ENCODE results near the gene LRP6.

Gene LRP6

GRCh38 chr12:12221560-12221959 lies 45.3 kb downstream of the LRP6 start:
- no peak for ATAC-seq
- TF ChIP-seq OSR1 (CRISPR knock-in tag; IDR thresholded peaks at IDR 0.05): no peak
- TF ChIP-seq CSDC2 (CRISPR knock-in tag; IDR thresholded peaks at IDR 0.05): no peak
- TF ChIP-seq TCF4 (CRISPR knock-in tag; IDR thresholded peaks at IDR 0.05; ENCODE audit: borderline replicate concordance): no peak
- TF ChIP-seq, protein P1, sequence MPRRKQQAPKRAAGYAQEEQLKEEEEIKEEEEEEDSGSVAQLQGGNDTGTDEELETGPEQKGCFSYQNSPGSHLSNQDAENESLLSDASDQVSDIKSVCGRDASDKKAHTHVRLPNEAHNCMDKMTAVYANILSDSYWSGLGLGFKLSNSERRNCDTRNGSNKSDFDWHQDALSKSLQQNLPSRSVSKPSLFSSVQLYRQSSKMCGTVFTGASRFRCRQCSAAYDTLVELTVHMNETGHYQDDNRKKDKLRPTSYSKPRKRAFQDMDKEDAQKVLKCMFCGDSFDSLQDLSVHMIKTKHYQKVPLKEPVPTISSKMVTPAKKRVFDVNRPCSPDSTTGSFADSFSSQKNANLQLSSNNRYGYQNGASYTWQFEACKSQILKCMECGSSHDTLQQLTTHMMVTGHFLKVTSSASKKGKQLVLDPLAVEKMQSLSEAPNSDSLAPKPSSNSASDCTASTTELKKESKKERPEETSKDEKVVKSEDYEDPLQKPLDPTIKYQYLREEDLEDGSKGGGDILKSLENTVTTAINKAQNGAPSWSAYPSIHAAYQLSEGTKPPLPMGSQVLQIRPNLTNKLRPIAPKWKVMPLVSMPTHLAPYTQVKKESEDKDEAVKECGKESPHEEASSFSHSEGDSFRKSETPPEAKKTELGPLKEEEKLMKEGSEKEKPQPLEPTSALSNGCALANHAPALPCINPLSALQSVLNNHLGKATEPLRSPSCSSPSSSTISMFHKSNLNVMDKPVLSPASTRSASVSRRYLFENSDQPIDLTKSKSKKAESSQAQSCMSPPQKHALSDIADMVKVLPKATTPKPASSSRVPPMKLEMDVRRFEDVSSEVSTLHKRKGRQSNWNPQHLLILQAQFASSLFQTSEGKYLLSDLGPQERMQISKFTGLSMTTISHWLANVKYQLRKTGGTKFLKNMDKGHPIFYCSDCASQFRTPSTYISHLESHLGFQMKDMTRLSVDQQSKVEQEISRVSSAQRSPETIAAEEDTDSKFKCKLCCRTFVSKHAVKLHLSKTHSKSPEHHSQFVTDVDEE (CRISPR knock-in tag; IDR thresholded peaks at IDR 0.05): no peak
- TF ChIP-seq PPARA (CRISPR knock-in tag; IDR thresholded peaks at IDR 0.05; ENCODE audit: borderline replicate concordance): no peak
- TF ChIP-seq CREB5 (CRISPR knock-in tag; IDR thresholded peaks at IDR 0.05; ENCODE audit: low read depth): no peak
- TF ChIP-seq, protein P2, sequence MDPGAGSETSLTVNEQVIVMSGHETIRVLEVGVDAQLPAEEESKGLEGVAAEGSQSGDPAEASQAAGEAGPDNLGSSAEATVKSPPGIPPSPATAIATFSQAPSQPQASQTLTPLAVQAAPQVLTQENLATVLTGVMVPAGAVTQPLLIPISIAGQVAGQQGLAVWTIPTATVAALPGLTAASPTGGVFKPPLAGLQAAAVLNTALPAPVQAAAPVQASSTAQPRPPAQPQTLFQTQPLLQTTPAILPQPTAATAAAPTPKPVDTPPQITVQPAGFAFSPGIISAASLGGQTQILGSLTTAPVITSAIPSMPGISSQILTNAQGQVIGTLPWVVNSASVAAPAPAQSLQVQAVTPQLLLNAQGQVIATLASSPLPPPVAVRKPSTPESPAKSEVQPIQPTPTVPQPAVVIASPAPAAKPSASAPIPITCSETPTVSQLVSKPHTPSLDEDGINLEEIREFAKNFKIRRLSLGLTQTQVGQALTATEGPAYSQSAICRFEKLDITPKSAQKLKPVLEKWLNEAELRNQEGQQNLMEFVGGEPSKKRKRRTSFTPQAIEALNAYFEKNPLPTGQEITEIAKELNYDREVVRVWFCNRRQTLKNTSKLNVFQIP (CRISPR knock-in tag; IDR thresholded peaks at IDR 0.05; ENCODE audit: borderline replicate concordance, low read depth): no peak
- no peak for TF ChIP-seq ZNF70 (CRISPR knock-in tag; IDR thresholded peaks at IDR 0.05)
- TF ChIP-seq TOX (CRISPR knock-in tag; IDR thresholded peaks at IDR 0.05; ENCODE audit: borderline replicate concordance): no peak
- no peak for TF ChIP-seq ISL1 (CRISPR knock-in tag; IDR thresholded peaks at IDR 0.05)
- TF ChIP-seq ZNF565 (CRISPR knock-in tag; conservative IDR thresholded peaks at IDR 0.05; ENCODE audit: low read depth): no peak
- no peak for TF ChIP-seq ZC3H10 (CRISPR knock-in tag; IDR thresholded peaks at IDR 0.05)
- TF ChIP-seq ZFP3 (CRISPR knock-in tag; IDR thresholded peaks at IDR 0.05): no peak
- no peak for TF ChIP-seq GLIS3 (CRISPR knock-in tag; IDR thresholded peaks at IDR 0.05)
- no peak for TF ChIP-seq PATZ1 (CRISPR knock-in tag; IDR thresholded peaks at IDR 0.05; ENCODE audit: borderline replicate concordance)
- TF ChIP-seq ZFP30 (CRISPR knock-in tag; IDR thresholded peaks at IDR 0.05): no peak

- ATAC-seq: no peak
- TF ChIP-seq ARNTL (CRISPR knock-in tag; IDR thresholded peaks at IDR 0.05; ENCODE audit: borderline replicate concordance, low read depth): no peak
- no peak for TF ChIP-seq BACH2 (CRISPR knock-in tag; IDR thresholded peaks at IDR 0.05; ENCODE audit: borderline replicate concordance)
- no peak for TF ChIP-seq GLIS3 (CRISPR knock-in tag; IDR thresholded peaks at IDR 0.05)
- no peak for TF ChIP-seq ZNF70 (CRISPR knock-in tag; IDR thresholded peaks at IDR 0.05)
- TF ChIP-seq, protein P1 (CRISPR knock-in tag; IDR thresholded peaks at IDR 0.05): no peak
- TF ChIP-seq ZNF8 (CRISPR knock-in tag; IDR thresholded peaks at IDR 0.05): no peak
- TF ChIP-seq TOX (CRISPR knock-in tag; IDR thresholded peaks at IDR 0.05; ENCODE audit: borderline replicate concordance): no peak
- TF ChIP-seq CSDC2 (CRISPR knock-in tag; IDR thresholded peaks at IDR 0.05): no peak
- no peak for TF ChIP-seq ZNF565 (CRISPR knock-in tag; conservative IDR thresholded peaks at IDR 0.05; ENCODE audit: low read depth)
- TF ChIP-seq, protein P2 (CRISPR knock-in tag; IDR thresholded peaks at IDR 0.05; ENCODE audit: borderline replicate concordance, low read depth): no peak
- TF ChIP-seq PATZ1 (CRISPR knock-in tag; IDR thresholded peaks at IDR 0.05; ENCODE audit: borderline replicate concordance): no peak
- no peak for TF ChIP-seq OSR1 (CRISPR knock-in tag; IDR thresholded peaks at IDR 0.05)
- TF ChIP-seq ZC3H10 (CRISPR knock-in tag; IDR thresholded peaks at IDR 0.05): no peak
- no peak for TF ChIP-seq ISL1 (CRISPR knock-in tag; IDR thresholded peaks at IDR 0.05)
Observed at GRCh38 chr12:12219664-12220063, 47.2 kb downstream of the LRP6 start.

Data from SK-N-SH treated with all-trans-retinoic acid at 6 μM for 48 hours (cell line).